ENCODE measurements around the gene UBC. TPM values are rescaled to one million over a fixed set of nuclear protein-coding genes. Genes with fewer than 3 reads are reported as not detected.
"Not testable (repeated sequence)": the region's sequence is repeated elsewhere in the genome, so short reads cannot be mapped to it uniquely, and the experiment has no call there.

Gene UBC
- total RNA-seq, 1 donor from 2014 or later = 1,347 TPM

DNA sequence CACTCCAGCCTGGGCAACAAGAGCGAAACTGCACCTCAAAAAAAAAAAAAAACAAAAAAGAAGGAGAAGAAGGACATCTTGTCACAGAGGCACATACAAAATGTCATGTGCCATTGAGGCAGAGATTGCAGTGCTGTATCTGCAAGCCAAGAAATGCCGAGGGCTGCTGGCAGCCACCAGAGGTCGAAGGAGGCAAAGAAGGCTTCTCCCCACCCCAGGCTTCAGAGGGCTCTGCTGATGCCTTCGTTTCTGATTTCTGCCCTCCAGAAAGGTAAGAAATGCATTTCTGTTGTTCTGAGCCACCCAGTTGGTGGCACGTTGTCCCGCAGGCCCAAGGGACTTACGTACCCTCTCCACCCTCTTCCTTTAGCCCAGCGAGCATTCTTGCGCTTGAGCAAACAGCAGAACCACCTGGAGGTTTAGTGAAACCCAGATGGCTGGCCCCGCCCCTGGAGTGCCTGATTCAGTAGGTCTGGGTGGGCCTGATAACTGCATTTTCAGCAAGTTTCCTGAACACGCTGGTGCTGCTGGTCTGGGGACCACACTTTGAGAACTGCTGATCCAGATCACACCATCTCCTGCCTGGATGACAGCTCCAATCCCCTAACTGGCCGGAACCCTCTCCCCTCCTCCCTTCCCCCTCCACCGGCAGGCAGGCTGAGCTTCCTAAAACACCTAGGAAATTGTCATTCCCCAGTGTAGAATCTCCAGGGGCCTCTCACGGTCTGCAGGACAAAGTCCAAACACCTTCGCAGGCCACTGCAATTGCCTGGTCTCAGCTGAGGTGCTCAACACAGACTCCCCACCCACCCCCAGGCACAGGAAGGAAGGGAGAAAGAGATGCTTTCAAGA is 29.6 kb downstream of the UBC start:
- intact Hi-C loops (cut with DNase I) = no loop called here
- H3K4me1 ChIP-seq = no peaks in the 10 kb centered on the region
- TF ChIP-seq, protein P1, sequence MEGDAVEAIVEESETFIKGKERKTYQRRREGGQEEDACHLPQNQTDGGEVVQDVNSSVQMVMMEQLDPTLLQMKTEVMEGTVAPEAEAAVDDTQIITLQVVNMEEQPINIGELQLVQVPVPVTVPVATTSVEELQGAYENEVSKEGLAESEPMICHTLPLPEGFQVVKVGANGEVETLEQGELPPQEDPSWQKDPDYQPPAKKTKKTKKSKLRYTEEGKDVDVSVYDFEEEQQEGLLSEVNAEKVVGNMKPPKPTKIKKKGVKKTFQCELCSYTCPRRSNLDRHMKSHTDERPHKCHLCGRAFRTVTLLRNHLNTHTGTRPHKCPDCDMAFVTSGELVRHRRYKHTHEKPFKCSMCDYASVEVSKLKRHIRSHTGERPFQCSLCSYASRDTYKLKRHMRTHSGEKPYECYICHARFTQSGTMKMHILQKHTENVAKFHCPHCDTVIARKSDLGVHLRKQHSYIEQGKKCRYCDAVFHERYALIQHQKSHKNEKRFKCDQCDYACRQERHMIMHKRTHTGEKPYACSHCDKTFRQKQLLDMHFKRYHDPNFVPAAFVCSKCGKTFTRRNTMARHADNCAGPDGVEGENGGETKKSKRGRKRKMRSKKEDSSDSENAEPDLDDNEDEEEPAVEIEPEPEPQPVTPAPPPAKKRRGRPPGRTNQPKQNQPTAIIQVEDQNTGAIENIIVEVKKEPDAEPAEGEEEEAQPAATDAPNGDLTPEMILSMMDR (IDR thresholded peaks at IDR 0.05) = no peak
- no peak overlapping the region for H3K4me3 ChIP-seq
- no peaks in the 10 kb centered on the region for H3K36me3 ChIP-seq
- H3K27ac ChIP-seq = no peak overlapping the region
- H3K9me3 ChIP-seq = no peaks in the 10 kb centered on the region
- no peak for DNase-seq (ENCODE audit: low spot score in 2 of 2)
- H3K27me3 ChIP-seq = no peaks in the 10 kb centered on the region

DNA sequence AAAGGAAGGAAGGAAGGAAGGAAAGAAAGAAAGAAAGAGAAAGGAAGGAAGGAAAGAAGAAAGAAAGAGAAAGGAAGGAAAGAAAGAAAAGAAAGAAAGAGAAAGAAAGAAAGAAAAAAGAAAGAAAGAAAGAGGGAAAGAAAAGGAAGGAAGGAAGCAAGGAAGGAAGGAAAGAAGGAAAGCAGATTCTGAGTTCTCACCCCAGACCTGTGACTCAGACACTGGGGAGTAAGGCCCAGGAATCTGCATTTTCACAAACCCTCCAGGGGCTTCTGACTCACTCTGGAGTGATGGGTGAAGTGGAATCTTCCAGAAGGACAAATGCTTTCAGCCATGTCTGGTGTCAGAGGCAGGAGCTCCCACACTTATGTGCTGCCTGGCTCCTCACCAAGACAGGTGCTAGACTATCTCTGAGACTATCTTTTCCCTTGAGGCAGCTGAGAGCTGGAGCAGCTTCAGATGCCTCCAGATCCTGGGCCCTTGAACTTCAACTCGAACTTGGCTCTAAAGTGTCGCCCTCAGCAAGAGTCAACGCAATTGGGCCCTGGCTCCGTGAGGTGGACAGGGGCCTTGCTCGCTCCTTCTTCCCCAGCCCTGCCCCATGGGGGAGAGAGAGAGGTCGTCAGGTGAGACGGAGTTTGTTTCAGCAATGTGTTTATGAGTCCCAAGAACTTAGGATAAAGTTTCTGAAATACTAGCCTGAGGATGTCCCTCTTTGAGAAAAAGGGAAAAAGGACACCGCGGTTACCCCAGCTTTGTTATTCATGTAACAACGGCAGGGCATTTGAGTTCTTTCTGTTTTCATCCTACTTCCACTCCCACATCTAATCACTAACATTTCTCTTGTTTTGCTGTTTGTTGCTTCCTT is 31.0 kb downstream of the UBC start:
- Histone ChIP-seq H3K9me3 (no peaks in the 10 kb centered on the region), H3K27me3 (no peaks in the 10 kb centered on the region), H3K36me3 (no peaks in the 10 kb centered on the region), H3K27ac (no peak overlapping the region), H3K4me1 (no peaks in the 10 kb centered on the region), H3K4me3 (no peak overlapping the region)
- intact Hi-C loops (cut with DNase I) = no loop called here
- TF ChIP-seq, protein P1 (IDR thresholded peaks at IDR 0.05) = no peak
- DNase-seq (ENCODE audit: low spot score in 2 of 2) = no peak

DNA sequence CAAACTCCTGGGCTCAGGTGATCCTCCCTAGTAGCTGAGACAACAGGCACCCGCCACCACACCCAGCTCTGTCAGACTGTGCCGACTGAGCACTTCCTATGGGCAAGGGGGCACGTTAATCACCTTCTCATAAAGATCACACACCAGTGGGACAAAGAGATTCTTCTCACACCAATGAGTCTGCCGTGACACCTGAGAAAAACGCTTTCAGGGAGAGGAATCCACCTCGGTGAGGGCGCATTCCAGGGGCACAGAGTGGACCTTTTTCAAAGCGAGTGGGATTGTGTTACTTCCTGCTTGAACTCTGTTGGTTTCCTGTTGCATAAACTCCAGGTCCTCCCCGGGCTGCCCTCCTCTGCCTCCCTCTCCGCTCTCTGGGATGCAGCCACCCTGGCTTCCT is 33.3 kb downstream of the UBC start:
- no peaks in the 10 kb centered on the region for H3K4me1 ChIP-seq
- H3K27me3 ChIP-seq = no peaks in the 10 kb centered on the region
- no peak overlapping the region for H3K27ac ChIP-seq
- no peak overlapping the region for H3K4me3 ChIP-seq
- intact Hi-C loops (cut with DNase I) = no loop called here
- H3K9me3 ChIP-seq = no peaks in the 10 kb centered on the region
- H3K36me3 ChIP-seq = no peaks in the 10 kb centered on the region
- no peak for DNase-seq (ENCODE audit: low spot score in 2 of 2)
- TF ChIP-seq, protein P1 (IDR thresholded peaks at IDR 0.05) = no peak

DNA sequence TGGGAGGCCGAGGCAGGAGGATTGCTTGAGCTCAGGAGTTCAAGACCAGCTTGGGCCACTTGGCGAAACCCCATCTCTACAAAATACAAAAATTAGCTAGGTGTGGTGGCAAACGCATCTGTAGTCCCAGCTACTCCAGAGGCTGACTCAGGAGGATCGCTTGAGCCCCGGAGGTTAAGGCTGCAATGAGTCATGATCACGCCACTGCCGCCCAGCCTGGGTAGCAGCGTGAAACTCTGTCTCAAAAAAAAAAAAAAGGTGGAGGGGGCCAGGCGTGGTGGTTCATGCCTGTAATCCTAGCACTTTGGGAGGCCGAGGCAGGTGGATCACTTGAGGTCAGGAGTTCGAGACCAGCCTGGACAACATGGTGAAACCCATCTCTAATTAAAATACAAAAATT is 34.1 kb downstream of the UBC start:
- H3K4me3 ChIP-seq; intact Hi-C loops (cut with DNase I); H3K27me3 ChIP-seq; H3K9me3 ChIP-seq; H3K27ac ChIP-seq; H3K4me1 ChIP-seq; H3K36me3 ChIP-seq; DNase-seq (ENCODE audit: low spot score in 2 of 2): not testable (repeated sequence)

GRCh38 chr12:124878795-124879516 is 35.5 kb downstream of the UBC start:
- TF ChIP-seq, protein P1 (IDR thresholded peaks at IDR 0.05) = no peak

More at GRCh38 chr12:124878795-124879516, 35.5 kb downstream of the UBC start:
- Histone ChIP-seq H3K27me3 (no peaks in the 10 kb centered on the region), H3K27ac (no peak overlapping the region), H3K9me3 (no peaks in the 10 kb centered on the region), H3K4me3 (no peak overlapping the region), H3K4me1 (no peaks in the 10 kb centered on the region), H3K36me3 (no peaks in the 10 kb centered on the region)
- no peak for DNase-seq (ENCODE audit: low spot score in 2 of 2)
- intact Hi-C loops (cut with DNase I) = no loop called here

All from ascending aorta (tissue), 2 donors.